Measurements from ENCODE around the gene ABCA2. TPM values are rescaled to one million over a fixed set of nuclear protein-coding genes. Genes with fewer than 3 reads are reported as not detected.

ABCA2 gene
- total and polyA plus RNA-seq, 4 donors, result 2.9 to 15.2 (median 12.3) TPM

DNA sequence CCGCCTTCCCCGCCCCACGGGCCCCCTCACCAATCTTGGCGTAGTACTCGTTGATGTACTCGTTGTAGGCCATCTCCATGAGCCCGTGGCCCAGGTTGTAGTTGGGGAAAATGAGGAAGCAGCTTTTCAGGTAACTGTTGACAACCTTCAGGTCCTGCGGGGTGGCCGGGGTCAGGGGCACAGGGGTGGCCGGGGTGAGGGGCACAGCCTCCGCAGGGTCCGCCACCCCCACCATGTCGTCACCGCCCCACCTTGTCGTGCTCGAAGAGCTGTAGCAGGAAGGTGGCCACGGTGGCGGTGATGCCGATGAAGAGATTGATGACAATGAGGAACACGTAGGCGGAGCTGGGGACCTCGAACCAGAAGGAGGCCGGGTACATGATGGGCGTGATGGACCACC, 16.9 kb downstream of the ABCA2 start:
- 95% methylated on average over 24 of the region's 24 CpGs for WGBS
- Histone ChIP-seq H3K27ac (ENCODE audit: low read depth in 1 of 2, low read length in 2 of 2) (no peak overlapping the region), H3K9ac (ENCODE audit: low read depth in 1 of 2, low read length in 2 of 2) (no peak overlapping the region), H3K4me3 (ENCODE audit: low read depth in 1 of 3, low read length in 3 of 3) (no peak overlapping the region), H3K27me3 (ENCODE audit: control insufficient read depth in 4 of 4, insufficient read depth in 4 of 4, low read length in 3 of 4) (no peaks in the 10 kb centered on the region), H3K36me3 (ENCODE audit: control insufficient read depth in 4 of 4, insufficient read depth in 3 of 4, low read depth in 1 of 4, low read length in 3 of 4) (peaks cover 0 to 37% (median 15%) of the 10 kb centered on the region in 4 donors), H3K4me1 (ENCODE audit: control insufficient read depth in 4 of 4, insufficient read depth in 4 of 4, low read length in 3 of 4) (no peaks in the 10 kb centered on the region), H3K9me3 (ENCODE audit: control insufficient read depth in 4 of 4, low read length in 3 of 4) (no peaks in the 10 kb centered on the region)
- DNase-seq (ENCODE audit: low spot score), result no peak
- TF ChIP-seq, protein P1, sequence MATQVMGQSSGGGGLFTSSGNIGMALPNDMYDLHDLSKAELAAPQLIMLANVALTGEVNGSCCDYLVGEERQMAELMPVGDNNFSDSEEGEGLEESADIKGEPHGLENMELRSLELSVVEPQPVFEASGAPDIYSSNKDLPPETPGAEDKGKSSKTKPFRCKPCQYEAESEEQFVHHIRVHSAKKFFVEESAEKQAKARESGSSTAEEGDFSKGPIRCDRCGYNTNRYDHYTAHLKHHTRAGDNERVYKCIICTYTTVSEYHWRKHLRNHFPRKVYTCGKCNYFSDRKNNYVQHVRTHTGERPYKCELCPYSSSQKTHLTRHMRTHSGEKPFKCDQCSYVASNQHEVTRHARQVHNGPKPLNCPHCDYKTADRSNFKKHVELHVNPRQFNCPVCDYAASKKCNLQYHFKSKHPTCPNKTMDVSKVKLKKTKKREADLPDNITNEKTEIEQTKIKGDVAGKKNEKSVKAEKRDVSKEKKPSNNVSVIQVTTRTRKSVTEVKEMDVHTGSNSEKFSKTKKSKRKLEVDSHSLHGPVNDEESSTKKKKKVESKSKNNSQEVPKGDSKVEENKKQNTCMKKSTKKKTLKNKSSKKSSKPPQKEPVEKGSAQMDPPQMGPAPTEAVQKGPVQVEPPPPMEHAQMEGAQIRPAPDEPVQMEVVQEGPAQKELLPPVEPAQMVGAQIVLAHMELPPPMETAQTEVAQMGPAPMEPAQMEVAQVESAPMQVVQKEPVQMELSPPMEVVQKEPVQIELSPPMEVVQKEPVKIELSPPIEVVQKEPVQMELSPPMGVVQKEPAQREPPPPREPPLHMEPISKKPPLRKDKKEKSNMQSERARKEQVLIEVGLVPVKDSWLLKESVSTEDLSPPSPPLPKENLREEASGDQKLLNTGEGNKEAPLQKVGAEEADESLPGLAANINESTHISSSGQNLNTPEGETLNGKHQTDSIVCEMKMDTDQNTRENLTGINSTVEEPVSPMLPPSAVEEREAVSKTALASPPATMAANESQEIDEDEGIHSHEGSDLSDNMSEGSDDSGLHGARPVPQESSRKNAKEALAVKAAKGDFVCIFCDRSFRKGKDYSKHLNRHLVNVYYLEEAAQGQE (IDR thresholded peaks at IDR 0.05), result no peak
- TF ChIP-seq, protein P2, sequence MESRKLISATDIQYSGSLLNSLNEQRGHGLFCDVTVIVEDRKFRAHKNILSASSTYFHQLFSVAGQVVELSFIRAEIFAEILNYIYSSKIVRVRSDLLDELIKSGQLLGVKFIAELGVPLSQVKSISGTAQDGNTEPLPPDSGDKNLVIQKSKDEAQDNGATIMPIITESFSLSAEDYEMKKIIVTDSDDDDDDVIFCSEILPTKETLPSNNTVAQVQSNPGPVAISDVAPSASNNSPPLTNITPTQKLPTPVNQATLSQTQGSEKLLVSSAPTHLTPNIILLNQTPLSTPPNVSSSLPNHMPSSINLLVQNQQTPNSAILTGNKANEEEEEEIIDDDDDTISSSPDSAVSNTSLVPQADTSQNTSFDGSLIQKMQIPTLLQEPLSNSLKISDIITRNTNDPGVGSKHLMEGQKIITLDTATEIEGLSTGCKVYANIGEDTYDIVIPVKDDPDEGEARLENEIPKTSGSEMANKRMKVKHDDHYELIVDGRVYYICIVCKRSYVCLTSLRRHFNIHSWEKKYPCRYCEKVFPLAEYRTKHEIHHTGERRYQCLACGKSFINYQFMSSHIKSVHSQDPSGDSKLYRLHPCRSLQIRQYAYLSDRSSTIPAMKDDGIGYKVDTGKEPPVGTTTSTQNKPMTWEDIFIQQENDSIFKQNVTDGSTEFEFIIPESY (IDR thresholded peaks at IDR 0.05), result no peak
- no peak for TF ChIP-seq HNF4A (conservative IDR thresholded peaks at IDR 0.05)

DNA sequence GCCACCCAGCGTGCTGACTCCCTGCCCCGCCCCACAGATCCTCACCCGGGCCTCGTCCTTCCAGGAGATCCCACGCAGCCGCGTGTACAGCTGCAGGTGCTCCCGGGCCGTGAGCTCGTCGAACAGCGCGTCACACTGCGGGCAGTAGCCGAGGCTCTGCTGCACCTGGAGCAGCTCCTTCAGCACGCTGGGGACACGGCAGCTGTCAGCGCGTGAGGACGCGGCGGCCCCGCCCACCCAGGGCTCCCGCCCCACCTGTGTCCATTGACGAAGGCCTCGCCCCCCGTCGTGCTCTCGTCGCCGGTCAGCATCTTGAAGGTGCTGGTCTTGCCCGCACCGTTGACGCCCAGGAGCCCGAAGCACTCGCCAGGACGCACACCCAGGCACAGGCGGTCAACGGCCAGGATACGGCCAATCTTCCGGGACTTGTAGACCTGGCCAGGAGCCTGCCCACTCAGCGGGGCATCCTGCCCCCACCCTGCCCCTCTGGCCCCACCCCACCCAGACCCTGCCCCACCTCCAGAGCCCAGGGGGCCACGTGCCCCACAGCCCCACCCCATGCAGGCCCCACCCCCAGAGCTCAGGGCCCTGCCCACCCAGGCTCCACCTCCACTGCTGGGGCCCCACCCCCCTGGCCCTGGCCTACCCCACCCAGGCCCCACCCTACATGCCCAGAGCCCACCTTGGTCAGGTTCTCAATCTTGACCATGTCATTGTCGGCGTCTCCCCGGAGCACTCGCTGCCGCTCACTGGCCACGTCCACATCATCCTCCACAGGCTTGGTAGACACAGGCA, 17.9 kb downstream of the ABCA2 start:
- Histone ChIP-seq H3K9me3 (ENCODE audit: control insufficient read depth in 4 of 4, low read length in 3 of 4) (no peaks in the 10 kb centered on the region), H3K36me3 (ENCODE audit: control insufficient read depth in 4 of 4, insufficient read depth in 3 of 4, low read depth in 1 of 4, low read length in 3 of 4) (peaks cover 0 to 29% (median 11%) of the 10 kb centered on the region in 4 donors), H3K4me1 (ENCODE audit: control insufficient read depth in 4 of 4, insufficient read depth in 4 of 4, low read length in 3 of 4) (no peaks in the 10 kb centered on the region), H3K27me3 (ENCODE audit: control insufficient read depth in 4 of 4, insufficient read depth in 4 of 4, low read length in 3 of 4) (no peaks in the 10 kb centered on the region), H3K4me3 (ENCODE audit: low read depth in 1 of 3, low read length in 3 of 3) (no peak overlapping the region), H3K9ac (ENCODE audit: low read depth in 1 of 2, low read length in 2 of 2) (no peak overlapping the region), H3K27ac (ENCODE audit: low read depth in 1 of 2, low read length in 2 of 2) (no peak overlapping the region)
- no peak for DNase-seq (ENCODE audit: low spot score)
- TF ChIP-seq YY1 (IDR thresholded peaks at IDR 0.05) (no peak), SP1 (IDR thresholded peaks at IDR 0.05) (no peak), FOXA2 (IDR thresholded peaks at IDR 0.05) (no peak), RAD21 (IDR thresholded peaks at IDR 0.05) (no peak), RXRA (IDR thresholded peaks at IDR 0.05) (no peak), EGR1 (IDR thresholded peaks at IDR 0.05; ENCODE audit: low read depth in 2 of 2) (no peak), FOXA1 (IDR thresholded peaks at IDR 0.05) (no peak), JUND (IDR thresholded peaks at IDR 0.05) (no peak), TAF1 (conservative IDR thresholded peaks at IDR 0.05) (no peak), HNF4A (conservative IDR thresholded peaks at IDR 0.05) (no peak), HNF4G (IDR thresholded peaks at IDR 0.05) (no peak)
- TF ChIP-seq, protein P1 (IDR thresholded peaks at IDR 0.05), result no peak
- TF ChIP-seq, protein P3, sequence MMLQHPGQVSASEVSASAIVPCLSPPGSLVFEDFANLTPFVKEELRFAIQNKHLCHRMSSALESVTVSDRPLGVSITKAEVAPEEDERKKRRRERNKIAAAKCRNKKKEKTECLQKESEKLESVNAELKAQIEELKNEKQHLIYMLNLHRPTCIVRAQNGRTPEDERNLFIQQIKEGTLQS (IDR thresholded peaks at IDR 0.05), result no peak
- 97% methylated on average over 49 of the region's 49 CpGs for WGBS

All from liver (tissue), 9 donors.